SU-DHL-6 (cell line): ENCODE data around the gene RAD51B.

Source experiments
- EZH2phosphoT487 ChIP-seq: fragments of 200-600 bp; sonication (generic), shearing (Covaris generic); conservative IDR thresholded peaks from 2 replicates; pipeline ENCODE4 v1.6.1; 2018; ENCODE audit warnings: mild to moderate bottlenecking, antibody characterized with exemption, low read length, moderate library complexity, mixed read lengths
- TF ChIP-seq, protein P1 (sequence below): fragments of 200-600 bp; sonication (generic); IDR thresholded peaks from one replicate; pipeline ENCODE4 v1.5.1; 2017; ENCODE audit warnings: antibody characterized with exemption, mild to moderate bottlenecking, low read length, moderate library complexity; ENCODE audit not compliant: insufficient read depth, poor library complexity, severe bottlenecking

DNA sequence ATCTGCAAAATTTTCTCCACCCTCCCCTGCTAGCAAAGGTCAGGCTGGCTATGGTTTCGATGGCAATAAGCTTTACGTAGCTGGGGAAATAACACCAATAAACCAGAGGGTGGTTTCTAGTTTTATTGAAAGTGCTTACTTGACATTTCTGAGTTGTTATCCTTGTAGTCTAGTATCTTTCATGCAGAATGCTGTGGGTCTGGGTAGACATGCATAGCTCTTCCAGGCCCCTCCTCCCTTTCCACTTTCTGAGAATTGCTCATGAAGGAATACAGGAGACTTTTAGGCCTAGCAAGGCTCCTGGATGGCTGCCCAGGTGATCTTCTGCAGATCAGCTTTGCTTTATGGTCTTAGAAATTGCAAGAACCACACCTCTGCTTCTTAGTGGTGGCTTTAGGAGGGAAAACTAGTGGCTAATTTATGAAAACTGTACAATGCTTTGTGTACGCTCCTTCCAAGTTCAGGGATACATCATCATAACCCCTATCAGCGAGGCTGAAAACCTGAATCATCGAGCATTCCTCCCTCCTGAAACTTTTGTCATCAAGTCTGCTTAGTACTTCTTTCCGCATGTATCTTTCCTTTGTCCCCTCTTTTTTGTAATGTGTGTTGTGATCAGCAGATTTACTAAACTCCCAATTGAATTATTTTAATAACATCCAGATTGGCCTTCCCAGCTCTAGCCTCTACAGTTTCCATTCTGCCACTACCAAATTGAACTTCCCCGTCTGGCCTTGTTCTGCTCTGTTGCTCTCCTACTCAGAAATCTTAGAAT, 473.0 kb downstream of the RAD51B start:
- TF ChIP-seq, protein P1, sequence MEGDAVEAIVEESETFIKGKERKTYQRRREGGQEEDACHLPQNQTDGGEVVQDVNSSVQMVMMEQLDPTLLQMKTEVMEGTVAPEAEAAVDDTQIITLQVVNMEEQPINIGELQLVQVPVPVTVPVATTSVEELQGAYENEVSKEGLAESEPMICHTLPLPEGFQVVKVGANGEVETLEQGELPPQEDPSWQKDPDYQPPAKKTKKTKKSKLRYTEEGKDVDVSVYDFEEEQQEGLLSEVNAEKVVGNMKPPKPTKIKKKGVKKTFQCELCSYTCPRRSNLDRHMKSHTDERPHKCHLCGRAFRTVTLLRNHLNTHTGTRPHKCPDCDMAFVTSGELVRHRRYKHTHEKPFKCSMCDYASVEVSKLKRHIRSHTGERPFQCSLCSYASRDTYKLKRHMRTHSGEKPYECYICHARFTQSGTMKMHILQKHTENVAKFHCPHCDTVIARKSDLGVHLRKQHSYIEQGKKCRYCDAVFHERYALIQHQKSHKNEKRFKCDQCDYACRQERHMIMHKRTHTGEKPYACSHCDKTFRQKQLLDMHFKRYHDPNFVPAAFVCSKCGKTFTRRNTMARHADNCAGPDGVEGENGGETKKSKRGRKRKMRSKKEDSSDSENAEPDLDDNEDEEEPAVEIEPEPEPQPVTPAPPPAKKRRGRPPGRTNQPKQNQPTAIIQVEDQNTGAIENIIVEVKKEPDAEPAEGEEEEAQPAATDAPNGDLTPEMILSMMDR, result no peak
- no peak for TF ChIP-seq EZH2phosphoT487
